ENCODE measurements around the gene RAD51B. TPM values are rescaled to one million over a fixed set of nuclear protein-coding genes. Genes with fewer than 3 reads are reported as not detected.

Gene RAD51B
- total and polyA plus RNA-seq, 9 donors, result 21.6 to 70.1 (median 35.1) TPM

GRCh38 chr14:68604822-68605221 is 785.2 kb downstream of the RAD51B start:
- Histone ChIP-seq H3K36me3 (no peaks in the 10 kb centered on the region), H3K9me3 (no peaks in the 10 kb centered on the region), H3K27ac (no peak overlapping the region), H3K27me3 (no peaks in the 10 kb centered on the region), H3K4me3 (no peak overlapping the region), H3K4me1 (ENCODE audit: insufficient read depth) (peaks cover 24% of the 10 kb centered on the region)
- no peak for DNase-seq
- TF ChIP-seq EP300 (IDR thresholded peaks at IDR 0.05) (no peak), POLR2A (IDR thresholded peaks at IDR 0.05) (no peak)
- TF ChIP-seq, protein P1, sequence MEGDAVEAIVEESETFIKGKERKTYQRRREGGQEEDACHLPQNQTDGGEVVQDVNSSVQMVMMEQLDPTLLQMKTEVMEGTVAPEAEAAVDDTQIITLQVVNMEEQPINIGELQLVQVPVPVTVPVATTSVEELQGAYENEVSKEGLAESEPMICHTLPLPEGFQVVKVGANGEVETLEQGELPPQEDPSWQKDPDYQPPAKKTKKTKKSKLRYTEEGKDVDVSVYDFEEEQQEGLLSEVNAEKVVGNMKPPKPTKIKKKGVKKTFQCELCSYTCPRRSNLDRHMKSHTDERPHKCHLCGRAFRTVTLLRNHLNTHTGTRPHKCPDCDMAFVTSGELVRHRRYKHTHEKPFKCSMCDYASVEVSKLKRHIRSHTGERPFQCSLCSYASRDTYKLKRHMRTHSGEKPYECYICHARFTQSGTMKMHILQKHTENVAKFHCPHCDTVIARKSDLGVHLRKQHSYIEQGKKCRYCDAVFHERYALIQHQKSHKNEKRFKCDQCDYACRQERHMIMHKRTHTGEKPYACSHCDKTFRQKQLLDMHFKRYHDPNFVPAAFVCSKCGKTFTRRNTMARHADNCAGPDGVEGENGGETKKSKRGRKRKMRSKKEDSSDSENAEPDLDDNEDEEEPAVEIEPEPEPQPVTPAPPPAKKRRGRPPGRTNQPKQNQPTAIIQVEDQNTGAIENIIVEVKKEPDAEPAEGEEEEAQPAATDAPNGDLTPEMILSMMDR (IDR thresholded peaks at IDR 0.05), result no peak
- intact Hi-C loops (cut with DNase I), result no loop called here
- whole genome bisulfite sequencing, 3 donors, result 85 to 89% (median 86%) methylated on average over 10 of the region's 10 CpGs

- TF ChIP-seq EP300 (IDR thresholded peaks at IDR 0.05) (no peak), POLR2A (IDR thresholded peaks at IDR 0.05) (no peak)
- TF ChIP-seq, protein P1 (IDR thresholded peaks at IDR 0.05), result no peak
- H3K4me1 ChIP-seq (ENCODE audit: insufficient read depth), result peaks cover 25% of the 10 kb centered on the region
- H3K27me3 ChIP-seq, result no peaks in the 10 kb centered on the region
- WGBS, 3 donors, result 18 to 38% (median 23%) methylated on average over 3 of the region's 3 CpGs
- intact Hi-C loops (cut with DNase I), result no loop called here
- no peaks in the 10 kb centered on the region for H3K9me3 ChIP-seq
- no peak overlapping the region for H3K4me3 ChIP-seq
- no peaks in the 10 kb centered on the region for H3K36me3 ChIP-seq
- DNase-seq, result no peak
- H3K27ac ChIP-seq, result peak overlapping the region in 1 of 2 donors; percentile 80
Measured at GRCh38 chr14:68606176-68606575, 786.6 kb downstream of the RAD51B start.

GRCh38 chr14:68606644-68607043 is 787.1 kb downstream of the RAD51B start:
- no peaks in the 10 kb centered on the region for H3K9me3 ChIP-seq
- H3K27ac ChIP-seq, result peak overlapping the region; percentile 70 to 80
- WGBS, 3 donors, result 76 to 87% (median 84%) methylated on average over 4 of the region's 4 CpGs
- peaks cover 26% of the 10 kb centered on the region for H3K4me1 ChIP-seq (ENCODE audit: insufficient read depth)
- TF ChIP-seq POLR2A (IDR thresholded peaks at IDR 0.05) (no peak), EP300 (IDR thresholded peaks at IDR 0.05) (no peak)
- TF ChIP-seq, protein P1 (IDR thresholded peaks at IDR 0.05), result no peak
- H3K4me3 ChIP-seq, result no peak overlapping the region
- no peak for DNase-seq
- H3K27me3 ChIP-seq, result no peaks in the 10 kb centered on the region
- intact Hi-C loops (cut with DNase I), result no loop called here
- H3K36me3 ChIP-seq, result no peaks in the 10 kb centered on the region

- no peaks in the 10 kb centered on the region for H3K27me3 ChIP-seq
- peak; percentile 62 to 78 (median 69) for DNase-seq
- intact Hi-C loops (cut with DNase I), result no loop called here
- H3K36me3 ChIP-seq, result no peaks in the 10 kb centered on the region
- peak overlapping the region; percentile 70 to 80 for H3K27ac ChIP-seq
- no peak for TF ChIP-seq EP300 (IDR thresholded peaks at IDR 0.05)
- H3K9me3 ChIP-seq, result no peaks in the 10 kb centered on the region
- H3K4me3 ChIP-seq, result no peak overlapping the region
- H3K4me1 ChIP-seq (ENCODE audit: insufficient read depth), result peaks cover 33% of the 10 kb centered on the region
- 23 to 28% (median 27%) methylated on average over 17 of the region's 17 CpGs for WGBS, 3 donors
Measured at GRCh38 chr14:68607081-68607866, 787.7 kb downstream of the RAD51B start.

Data from ovary (tissue), 9 donors.